HG02885 (cell line): ENCODE results near the gene RNF39.
A peak's percentile ranks its signal among the peaks of the same experiment; 100 is the strongest.

Experiments
- ATAC-seq: cut with Tn5 transposase; IDR thresholded peaks from one replicate; pipeline ENCODE4 v1.9.1; 2021; ENCODE audit warnings: mild to moderate bottlenecking; ENCODE audit not compliant: unreplicated experiment, poor library complexity

RNF39 gene

DNA sequence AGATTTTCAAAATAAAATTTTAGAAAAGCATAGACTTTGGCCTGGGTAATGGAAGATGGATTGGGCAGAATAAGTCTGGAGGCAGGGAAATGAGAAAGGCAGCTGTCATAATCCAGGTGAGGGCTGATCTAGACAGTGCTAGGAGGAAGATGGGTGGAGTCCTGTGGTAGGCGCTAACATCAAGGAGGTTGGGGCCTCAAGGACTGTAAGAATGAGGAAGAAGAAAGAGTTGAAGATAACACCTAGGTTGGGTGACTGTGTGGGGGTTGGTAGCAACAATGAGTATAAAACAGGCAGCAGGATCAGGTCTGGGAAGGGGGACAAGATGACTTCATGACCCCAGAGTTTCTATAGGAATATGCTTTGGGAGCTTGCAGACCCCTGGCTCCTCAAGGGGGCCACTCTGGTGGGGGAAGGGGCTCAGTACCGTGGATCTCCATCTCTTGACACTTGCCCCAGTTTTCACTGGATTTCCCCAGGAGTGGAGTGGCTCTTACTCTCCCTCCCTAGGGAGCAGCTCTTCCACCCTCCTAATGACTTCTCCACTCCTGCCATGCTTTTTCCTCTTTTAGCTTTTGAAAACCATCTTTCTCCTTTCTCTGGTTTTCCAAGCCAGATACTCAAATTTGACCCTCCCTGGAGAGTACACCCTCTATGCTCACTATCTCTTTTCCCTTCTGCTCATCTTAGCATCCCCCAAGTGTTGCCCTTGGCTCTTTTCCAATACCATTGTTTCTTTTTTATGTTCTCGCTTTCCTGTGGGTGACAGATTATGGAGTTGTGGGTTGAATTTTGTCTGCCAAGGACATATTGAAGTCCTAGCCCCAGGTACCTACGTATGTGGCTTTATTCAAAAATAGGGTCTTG is 22.6 kb upstream of the RNF39 start:
- no peak for ATAC-seq

DNA sequence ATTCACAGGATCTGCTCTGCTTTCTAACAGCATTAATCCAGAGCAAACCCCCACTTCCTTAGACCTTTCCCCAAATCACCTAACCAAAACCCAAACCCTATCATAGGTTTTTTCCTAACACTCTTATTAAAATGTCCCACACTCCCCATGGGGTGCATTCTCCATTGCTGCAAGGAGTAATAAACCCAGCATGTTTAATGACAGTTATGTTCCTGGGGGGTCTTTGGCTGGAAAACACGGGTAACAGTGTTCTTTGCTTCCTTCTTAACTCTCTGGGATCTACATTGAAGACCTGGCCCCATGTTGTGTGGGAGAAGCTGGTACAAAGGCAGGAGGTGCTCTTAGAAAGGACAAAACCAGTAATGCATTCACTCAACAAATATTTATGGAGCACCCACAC is 21.3 kb upstream of the RNF39 start:
- ATAC-seq, result no peak

DNA sequence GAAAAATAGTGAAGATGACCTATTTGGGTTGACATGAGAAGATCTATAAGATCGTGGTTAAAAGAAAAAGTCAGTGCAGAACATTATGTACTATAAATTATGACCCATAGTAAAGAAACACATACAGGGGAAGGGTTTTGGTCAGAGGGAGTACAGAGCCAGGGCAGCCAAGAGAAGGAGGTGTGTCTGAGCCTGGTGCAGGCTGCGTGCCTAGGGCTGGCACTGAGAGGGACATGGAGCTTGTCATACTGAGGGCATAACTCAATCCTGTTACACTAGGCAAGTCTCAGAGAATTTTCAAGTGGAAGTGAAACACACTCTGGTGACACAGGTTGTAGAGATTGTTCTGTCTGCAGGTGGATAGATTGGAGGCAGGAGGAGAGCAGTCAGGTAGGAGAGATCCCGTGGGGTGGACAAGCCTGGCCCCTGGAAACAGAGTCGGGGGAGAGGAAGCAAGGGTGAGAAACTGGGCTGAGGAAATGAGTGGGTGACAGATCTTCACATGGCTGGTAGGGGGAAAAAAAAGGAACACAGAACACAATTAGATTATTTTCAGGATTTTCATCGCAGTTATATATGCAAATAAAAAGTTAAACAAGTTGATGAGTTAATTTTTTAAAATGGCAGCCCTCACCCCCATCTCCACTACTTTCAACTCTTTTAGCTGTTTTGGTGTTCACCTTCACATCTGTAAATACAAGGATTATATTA is 18.5 kb upstream of the RNF39 start:
- ATAC-seq, result no peak

DNA sequence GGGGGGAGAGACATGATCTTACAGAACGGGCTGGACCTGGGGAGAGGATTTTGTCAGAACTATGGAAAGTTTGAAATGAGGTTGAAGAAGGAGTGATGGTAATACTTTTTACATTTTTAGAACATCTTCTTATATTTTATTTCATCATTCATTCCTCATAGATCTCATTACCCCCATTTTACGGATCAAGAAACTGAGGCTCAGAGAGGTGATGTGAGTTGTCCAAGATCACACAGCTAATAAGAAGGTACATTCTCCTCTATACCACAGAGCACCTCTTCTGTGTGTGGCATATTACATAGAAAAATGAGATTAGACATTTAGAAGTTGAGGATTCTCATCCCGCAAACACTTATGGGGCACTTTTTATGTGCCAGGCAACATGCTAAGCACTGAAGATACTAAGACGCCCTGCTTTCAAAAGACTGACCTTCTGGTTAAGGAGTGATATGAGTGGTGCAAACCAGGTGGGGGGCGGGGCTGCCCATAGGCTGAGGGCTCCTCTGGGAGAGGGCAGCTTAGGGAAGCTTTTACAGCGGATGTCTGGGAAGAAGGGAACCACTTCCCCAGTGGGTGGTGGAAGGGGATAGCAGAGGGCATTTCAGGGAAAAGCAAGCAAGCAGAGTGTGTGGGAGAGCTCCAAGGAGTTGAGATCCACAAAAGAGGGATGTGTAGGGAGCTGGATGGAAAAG is 17.4 kb upstream of the RNF39 start:
- no peak for ATAC-seq

DNA sequence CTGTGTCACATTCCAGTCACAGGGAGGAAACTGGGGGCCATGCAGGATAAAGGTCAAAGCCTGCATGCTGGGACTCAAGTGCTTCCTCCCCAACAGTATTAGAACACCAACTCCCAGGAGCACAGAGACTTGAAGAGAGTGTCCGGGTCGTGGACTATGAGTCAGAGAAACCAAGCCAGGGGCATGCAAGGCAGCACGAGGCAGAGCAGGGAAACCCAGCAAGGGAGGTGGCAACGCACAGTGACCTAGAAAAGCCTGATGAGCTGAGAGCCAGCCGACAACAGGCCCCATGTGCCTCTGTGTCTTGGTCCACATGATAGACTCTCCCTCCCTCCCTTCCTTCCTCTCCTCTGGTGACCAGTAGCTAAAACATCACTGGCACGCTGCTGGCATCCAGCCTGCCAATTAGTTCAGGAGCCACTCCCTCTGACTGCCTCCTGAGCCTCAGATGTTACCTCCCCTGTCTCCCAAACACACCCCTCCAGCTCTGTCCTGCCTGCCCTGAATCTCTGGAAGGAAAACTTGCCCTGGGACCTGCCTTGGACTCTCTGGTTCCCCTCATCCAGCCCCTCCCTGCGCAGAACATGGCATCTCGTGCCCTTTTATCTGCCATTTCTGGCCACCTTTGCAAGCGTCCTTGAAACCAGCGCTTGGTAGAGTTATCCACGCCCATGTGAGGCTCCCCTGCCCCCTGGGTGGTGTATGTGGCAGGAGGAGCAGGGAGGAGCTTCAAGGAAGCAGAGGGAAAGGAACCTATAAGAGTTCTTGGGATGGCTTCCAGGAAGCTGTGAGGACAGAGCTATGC is 16.2 kb upstream of the RNF39 start:
- ATAC-seq, result no peak

DNA sequence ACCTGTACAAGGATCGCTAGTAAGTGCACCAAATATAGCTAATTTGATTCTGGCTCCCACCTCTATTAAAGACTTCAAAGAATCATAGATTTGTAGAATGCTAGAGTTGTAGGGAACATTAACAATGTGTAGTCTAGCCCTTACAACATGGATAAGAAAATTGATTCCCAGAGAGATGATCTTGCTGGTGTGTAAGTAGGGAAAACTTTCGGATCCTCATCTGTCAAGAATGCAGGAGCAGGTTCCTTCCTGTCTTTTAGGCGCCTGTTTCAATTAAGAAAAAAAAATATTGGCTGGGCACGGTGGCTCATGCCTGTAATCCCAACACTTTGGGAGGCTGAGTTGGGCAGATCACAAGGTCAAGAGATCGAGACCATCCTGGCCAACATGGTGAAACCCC is 12.3 kb upstream of the RNF39 start:
- ATAC-seq, result no peak

DNA sequence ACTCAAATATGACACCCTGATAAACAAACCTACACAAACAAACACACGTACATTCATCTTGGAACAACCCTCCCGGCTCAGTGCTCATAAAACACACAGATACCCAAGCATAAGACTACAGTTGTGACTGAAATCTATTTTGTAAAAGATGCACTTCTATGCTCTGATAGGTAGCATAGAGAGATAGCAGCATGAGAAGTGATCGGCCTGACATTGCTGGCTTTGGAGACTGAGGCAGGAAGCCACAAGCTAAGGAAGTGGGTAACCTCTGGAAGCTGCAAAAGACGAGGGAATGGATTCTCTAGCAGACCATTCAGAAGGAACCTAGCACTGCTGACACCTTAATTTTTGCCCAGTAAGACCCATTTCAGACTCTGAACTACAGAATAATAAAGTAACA is 1.6 kb upstream of the RNF39 start:
- no peak for ATAC-seq

DNA sequence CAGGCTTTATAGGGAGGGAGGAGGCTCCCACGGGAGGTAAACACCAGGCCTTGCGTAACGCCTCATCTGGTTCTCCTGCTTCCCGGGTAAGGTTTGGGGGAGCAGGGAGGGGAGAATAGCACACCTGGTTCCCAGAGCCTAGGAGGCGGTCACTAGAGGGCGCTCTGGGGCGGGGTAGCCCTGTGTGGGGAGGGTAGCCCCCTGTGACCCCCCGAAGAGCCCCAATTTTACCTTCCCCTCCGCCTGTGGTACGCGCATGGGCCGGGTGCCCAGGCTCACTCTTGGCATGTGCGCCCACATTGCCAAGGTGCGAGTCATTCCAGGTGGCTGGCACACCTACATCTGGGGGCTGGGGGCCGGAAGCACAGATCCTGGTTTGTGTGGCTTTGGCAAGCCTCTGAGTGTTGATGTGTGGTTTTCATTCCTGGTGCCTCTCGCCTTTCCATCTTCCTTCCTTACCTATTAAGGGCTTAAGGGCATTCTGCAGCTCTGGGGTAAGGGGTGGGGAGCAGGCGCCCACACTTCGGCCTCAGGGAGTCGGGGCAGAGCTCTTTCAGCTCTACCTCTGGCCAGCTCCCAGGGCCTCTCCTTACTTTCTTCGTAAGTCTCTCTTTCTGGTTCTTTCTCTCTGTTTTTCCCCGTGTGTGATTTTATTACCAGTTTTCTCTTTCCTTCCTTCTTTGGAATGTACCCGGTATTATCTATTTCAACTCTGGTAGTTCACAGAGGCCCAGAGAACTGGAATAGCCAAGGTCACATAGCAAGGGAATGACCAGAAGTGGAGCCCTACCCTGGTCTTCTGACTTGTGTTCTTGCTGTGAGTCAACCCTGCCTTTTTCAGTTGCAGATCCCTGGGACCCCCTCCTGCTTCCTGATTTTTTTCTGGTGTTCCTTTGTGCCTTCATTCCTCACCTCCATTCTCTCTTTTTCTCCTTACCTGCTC is 492 bp upstream of the RNF39 start:
- no peak for ATAC-seq

DNA sequence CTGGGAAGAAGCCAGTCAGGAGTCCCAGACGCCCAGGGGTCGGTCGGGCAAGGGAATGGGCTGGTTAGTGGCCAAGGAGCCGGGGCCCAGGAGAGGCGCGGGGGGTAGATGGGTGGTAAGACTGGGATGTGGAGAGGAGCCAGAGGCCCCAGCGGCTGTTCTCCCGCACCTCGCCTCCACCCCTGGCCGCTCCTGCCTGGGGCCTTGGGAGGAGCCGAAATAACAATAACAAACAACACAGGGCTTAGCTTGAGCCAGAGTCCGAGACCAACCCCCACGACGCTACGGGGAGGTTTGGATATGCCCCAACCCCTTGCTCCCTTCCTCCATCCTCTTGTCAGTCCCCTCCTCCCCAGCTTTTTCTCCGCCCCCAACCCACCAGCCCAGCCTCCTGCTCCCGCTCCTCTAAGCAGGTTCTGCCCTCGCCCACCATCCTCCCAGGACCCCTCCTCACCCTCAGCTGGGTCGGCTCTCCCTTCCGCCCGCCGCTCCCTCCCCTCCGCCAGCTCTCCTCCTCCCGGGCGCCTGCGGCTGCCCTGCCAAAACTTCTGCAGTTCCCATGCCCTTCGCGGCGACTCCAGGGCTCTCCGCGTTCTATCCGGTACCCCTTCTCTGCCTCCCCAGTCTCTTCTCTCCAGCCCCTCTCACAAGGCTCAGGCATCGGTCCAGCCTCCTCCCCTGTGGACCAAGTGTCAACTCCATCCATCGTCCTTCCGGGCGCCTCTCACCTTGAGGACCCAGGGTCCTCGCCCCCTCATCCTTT is 1.1 kb downstream of the RNF39 start:
- ATAC-seq, result no peak

DNA sequence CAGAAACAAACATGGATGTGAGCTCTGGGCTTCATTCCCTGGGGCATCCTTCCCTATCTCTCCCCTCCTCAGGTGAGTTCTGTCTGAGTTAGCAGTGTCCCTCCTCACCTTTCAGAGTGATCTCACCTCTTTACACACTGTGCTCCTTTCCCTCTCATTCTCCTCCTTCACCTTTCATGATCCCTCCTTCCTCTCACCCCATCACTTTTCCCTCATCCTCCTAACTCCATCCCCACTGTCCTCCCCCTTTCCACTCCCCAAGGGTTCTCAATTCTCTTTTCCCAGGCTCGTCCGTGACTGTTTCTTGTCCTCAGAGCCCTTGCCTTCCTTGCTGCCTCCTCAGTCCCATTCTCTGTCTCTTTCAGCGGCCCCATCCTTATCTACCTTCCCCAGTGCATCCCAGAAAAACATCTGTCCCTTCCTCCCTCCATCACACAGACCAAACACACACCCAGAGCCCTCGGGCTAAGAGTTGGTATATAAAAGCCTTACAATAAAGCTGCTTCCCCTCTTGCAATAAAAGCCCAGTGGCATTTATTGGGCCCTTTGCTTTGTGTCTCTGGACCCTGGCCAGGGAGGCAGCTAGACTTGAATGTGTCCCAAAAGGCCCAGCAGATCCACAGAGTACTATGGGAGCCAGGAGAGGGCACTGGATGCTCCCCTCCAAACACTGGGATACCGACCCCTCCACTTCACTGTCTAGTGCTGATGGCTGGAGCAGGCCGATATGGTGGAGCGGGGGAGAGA is 1.9 kb downstream of the RNF39 start:
- ATAC-seq, result no peak

DNA sequence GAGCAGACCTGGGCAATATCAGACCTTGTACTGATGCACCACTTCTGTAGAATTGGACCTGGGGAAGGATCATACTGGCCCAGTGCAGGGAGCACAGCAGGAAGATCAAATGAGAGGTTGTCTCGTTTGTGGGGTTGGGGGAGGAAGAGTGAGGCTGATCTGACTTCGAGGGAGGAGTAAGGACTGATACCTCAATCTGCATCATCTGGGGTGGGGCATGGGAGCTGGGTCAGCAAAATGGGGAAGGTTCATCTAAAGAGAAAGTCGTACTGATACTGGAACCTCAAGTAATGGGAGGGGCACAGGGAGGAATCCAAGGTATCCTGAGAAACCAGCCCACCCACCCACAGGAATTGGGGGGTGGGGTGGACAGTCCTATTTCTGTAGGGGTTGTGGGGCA is 3.7 kb downstream of the RNF39 start:
- no peak for ATAC-seq

DNA sequence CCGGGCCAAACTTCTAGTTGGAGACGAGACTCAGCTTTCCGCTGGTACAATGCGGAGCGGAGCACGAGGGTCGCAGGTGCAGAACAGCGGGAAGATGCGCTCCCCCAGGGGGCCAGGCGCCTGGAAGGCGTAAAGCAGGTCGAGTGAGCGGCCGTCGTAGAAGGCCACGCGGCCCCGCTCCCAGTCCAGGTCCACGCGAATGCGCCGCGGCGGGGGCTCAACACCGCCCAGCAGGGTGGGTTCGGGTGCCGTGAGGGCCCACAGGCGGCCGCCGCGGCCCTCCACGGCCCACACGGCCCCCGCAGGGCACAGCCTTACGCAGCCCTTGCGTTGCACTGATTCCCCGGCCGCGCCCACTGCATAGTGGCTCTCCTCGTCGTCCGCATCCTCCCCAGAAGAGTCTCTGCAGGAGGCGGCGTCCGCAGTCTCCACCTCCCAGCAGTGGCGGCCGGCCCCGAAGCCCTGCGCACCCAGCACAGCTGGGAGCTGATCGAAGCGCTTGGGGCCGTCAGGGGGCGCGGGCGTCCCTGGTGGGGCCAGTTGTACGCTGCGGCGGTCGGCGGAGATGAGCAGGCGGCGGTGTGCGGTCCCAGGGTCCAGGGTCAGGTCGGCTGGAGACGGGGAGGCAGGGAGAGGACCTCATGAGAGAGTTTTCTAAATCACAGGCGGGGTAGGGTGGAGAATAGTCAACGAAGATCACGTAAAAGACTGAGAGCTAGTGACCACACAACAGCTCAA is 4.3 kb downstream of the RNF39 start:
- ATAC-seq, result no peak

DNA sequence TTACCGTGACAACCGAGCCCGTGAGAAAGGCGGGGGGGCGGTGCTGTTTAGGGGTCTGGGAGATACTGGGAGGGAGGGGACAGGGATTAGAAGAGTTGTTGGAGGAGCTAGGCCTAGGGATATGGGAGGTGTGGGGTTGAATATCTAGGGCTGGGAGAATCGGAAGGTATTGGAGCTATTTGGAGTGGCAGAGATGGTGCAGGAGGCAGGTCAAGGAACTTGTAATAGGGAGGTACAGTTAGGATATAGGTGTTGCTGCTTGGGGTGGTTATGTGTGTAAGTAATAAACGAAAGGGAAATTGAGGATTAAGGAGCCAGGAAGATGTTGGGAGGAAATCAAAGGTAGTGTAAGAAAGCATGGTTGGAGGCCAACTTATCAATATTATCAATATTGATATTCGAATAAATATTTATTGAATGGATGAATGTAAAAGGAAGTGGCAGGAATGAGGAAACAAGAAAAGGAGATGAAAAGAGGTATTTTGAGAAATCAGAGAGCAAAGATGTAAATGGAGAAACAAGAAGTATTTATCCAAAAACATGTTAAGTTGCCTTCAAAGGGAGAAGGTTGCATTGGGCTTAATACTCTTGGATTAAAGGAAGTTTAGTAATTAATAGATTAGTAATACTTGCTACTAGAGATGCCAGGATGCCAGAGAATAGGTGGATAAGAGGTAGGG is 8.0 kb downstream of the RNF39 start:
- ATAC-seq, result no peak

DNA sequence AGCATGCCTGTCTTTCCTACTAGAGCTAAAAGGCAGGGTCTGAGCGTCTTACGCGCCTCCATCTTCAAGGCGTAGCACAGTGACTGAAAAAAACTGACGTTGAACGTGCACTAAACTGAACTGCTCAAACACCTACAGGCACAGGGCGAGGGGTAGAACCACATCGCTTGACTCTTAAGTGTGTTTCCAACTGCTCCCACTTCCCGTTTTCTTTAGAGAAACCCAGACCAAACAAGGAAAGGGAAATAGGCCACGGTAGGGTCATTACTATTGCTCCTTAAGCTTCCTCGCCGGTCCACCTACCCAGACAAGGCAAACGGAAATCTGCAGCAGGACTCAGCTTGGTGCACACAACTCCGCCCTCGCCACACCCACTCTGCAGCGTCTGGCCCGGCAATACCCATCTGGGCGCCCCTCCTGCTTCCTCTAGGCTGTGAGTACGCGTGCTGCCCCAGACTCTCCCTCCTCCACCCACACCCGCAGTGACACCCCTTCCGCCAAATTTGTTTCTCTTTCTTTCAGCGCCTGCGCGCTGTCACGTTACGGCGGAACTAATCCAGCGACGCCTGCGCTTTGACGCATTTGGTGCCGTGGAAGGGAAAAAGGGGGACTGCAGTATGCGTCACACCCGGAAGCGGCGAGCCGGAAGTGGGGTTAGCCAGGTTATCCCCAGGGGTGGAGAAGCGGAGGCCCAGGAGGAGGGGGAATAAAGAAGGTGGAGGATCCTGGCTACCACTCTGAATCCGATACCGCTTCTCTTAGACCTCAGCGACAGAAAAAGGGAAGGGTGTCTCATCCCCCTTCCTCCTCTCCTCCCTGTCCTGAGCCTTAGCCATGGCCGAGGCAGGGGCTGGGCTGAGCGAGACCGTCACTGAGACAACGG is 8.8 kb downstream of the RNF39 start, which contains the start of gene PPP1R11:
Gene PPP1R11, plus strand, starts transcription at position 622 of the 883 bp plus-strand sequence. Its CDS starts 213 bp downstream, at position 835.
- peak; percentile 97 for ATAC-seq

DNA sequence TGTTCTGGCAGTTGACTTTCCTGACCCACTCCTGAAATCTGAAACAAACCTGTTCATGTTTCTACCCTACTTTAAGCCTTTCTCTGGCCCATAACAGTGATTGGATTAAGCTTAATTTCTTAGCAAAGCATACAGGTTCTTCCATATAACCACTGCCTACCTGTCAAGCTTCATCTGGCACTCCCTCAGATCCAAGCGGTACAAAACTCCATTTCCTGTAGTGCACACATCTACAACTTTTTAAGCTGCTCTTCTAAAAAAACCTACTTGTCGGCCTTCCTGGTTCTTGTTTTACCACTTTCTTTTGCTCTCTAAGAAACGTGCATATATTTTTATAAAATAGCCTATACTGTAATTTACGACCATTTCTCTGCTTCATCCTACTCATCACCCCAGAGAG is 9.5 kb downstream of the RNF39 start:
- no peak for ATAC-seq

DNA sequence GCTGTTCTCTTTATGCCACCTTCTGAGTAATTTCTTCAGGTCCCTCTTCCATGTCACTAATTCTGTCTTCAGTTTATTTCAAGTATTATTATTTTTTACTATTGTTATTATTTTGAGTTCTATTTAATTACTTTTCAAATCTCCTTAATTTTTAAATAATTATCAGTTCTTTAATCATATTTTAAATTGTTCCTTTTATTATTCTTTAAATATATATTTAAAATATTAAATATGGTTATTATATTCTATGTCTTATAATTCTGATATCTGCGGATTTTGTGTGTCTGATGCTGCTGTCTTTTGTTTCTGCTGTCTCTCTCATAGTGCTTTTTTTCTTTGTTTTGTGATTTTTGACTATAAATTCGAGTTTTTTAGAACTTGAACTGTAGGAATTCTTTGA is 12.3 kb downstream of the RNF39 start:
- no peak for ATAC-seq
